WTC11 (cell line): ENCODE data around the gene BTBD19. TPM values are rescaled to one million over a fixed set of nuclear protein-coding genes. Genes with fewer than 3 reads are reported as not detected.

ENCODE experiments used
- ATAC-seq: fragments of 200-7000 bp; cut with Tn5 transposase; 2 replicates; pipeline ENCODE4 v1.10.0; 2021; ENCODE audit warnings: mild to moderate bottlenecking, moderate library complexity
- CTCF ChIA-PET: fragments of 300-600 bp; sonication (Branson Sonifier 250); formaldehyde crosslinking; loops from one replicate; lab custom pipeline; 2021; ENCODE audit warnings: antibody characterized with exemption; lab: Charles Lee
- POLR2A ChIA-PET: fragments of 350-600 bp; sonication (Branson Sonifier 250); formaldehyde crosslinking; loops from one replicate; lab custom pipeline; 2021; ENCODE audit warnings: antibody characterized with exemption; lab: Charles Lee
- DNase-seq: peaks from one replicate; pipeline ENCODE4 v3.0.0; 2021; ENCODE audit warnings: low spot score
- H3K27ac Mint-ChIP-seq: 2 replicates; pipeline ENCODE4 v1.8.0; 2021; ENCODE audit warnings: mixed read lengths
- H3K27me3 Mint-ChIP-seq: 2 replicates; pipeline ENCODE4 v1.8.0; 2021; ENCODE audit warnings: low read depth, mild to moderate bottlenecking, moderate library complexity, mixed read lengths
- H3K36me3 Mint-ChIP-seq: 2 replicates; pipeline ENCODE4 v1.8.0; 2021; ENCODE audit warnings: mixed read lengths
- H3K4me1 Mint-ChIP-seq: 2 replicates; pipeline ENCODE4 v1.8.0; 2022; ENCODE audit warnings: mixed read lengths
- H3K4me3 Mint-ChIP-seq: 2 replicates; pipeline ENCODE4 v1.8.0; 2021; ENCODE audit warnings: mild to moderate bottlenecking, moderate library complexity, mixed read lengths
- H3K9me3 Mint-ChIP-seq: 2 replicates; pipeline ENCODE4 v1.8.0; 2021; ENCODE audit warnings: mixed read lengths
- ATF1 ChIP-seq: sonication (generic); formaldehyde crosslinking; IDR thresholded peaks from 2 replicates; pipeline ENCODE4 v1.8.1; 2023; ENCODE audit warnings: mild to moderate bottlenecking, moderate library complexity, missing genetic modification reagents
- ELF4 ChIP-seq: sonication (generic); formaldehyde crosslinking; IDR thresholded peaks from 2 replicates; pipeline ENCODE4 v1.8.1; 2022; ENCODE audit warnings: low read depth, mild to moderate bottlenecking, moderate library complexity, missing genetic modification reagents
- EMX1 ChIP-seq: fragments of 250-450 bp; sonication (Bioruptor Pico); IDR thresholded peaks from 2 replicates; pipeline ENCODE4 v1.8.0; 2021; ENCODE audit warnings: mild to moderate bottlenecking
- GRHL2 ChIP-seq: fragments of 250-450 bp; sonication (Bioruptor Pico); IDR thresholded peaks from 2 replicates; pipeline ENCODE4 v1.8.0; 2022; ENCODE audit warnings: mild to moderate bottlenecking, moderate library complexity; ENCODE audit not compliant: insufficient replicate concordance, severe bottlenecking
- IRF2 ChIP-seq: sonication (generic); formaldehyde crosslinking; IDR thresholded peaks from 2 replicates; pipeline ENCODE4 v1.8.0; 2022; ENCODE audit warnings: low read depth, missing genetic modification reagents, borderline replicate concordance
- PRRX2 ChIP-seq: fragments of 250-450 bp; sonication (Bioruptor Pico); IDR thresholded peaks from 2 replicates; pipeline ENCODE4 v1.8.0; 2021; ENCODE audit warnings: mild to moderate bottlenecking
- SMAD4 ChIP-seq: sonication (generic); formaldehyde crosslinking; IDR thresholded peaks from 2 replicates; pipeline ENCODE4 v1.8.0; 2022; ENCODE audit warnings: mild to moderate bottlenecking, missing genetic modification reagents
- TEAD4 ChIP-seq: sonication (generic); formaldehyde crosslinking; IDR thresholded peaks from 2 replicates; pipeline ENCODE4 v1.8.0; 2022; ENCODE audit warnings: mild to moderate bottlenecking, missing genetic modification reagents
- ZBTB21 ChIP-seq: sonication (generic); formaldehyde crosslinking; IDR thresholded peaks from 2 replicates; pipeline ENCODE4 v1.8.1; 2023; ENCODE audit warnings: mild to moderate bottlenecking, missing genetic modification reagents, borderline replicate concordance
- ZNF138 ChIP-seq: sonication (generic); formaldehyde crosslinking; conservative IDR thresholded peaks from 2 replicates; pipeline ENCODE4 v1.8.1; 2022; ENCODE audit warnings: mild to moderate bottlenecking, moderate library complexity, missing genetic modification reagents
- total RNA-seq: library from RNA; stranded (reverse); gene quantifications from 3 replicates; pipeline ENCODE4 v1.2.3, GENCODE V29; 2021
- TF ChIP-seq, protein P1 (sequence below): sonication (generic); formaldehyde crosslinking; IDR thresholded peaks from 2 replicates; pipeline ENCODE4 v1.8.0; 2023; ENCODE audit warnings: mild to moderate bottlenecking, missing genetic modification reagents
- TF ChIP-seq, protein P2 (sequence below): sonication (generic); formaldehyde crosslinking; conservative IDR thresholded peaks from 2 replicates; pipeline ENCODE4 v1.8.1; 2023; ENCODE audit warnings: mild to moderate bottlenecking, low read depth, missing genetic modification reagents, moderate library complexity
- TF ChIP-seq, protein P3 (sequence below): sonication (generic); formaldehyde crosslinking; IDR thresholded peaks from 2 replicates; pipeline ENCODE4 v1.8.1; 2022; ENCODE audit warnings: missing genetic modification reagents, borderline replicate concordance
- TF ChIP-seq, protein P4 (sequence below): sonication (generic); formaldehyde crosslinking; IDR thresholded peaks from 2 replicates; pipeline ENCODE4 v1.8.1; 2022; ENCODE audit warnings: low read depth, missing genetic modification reagents, borderline replicate concordance

BTBD19 gene
- total RNA-seq, 1 experiment from 2014 or later: 1.7 TPM

DNA sequence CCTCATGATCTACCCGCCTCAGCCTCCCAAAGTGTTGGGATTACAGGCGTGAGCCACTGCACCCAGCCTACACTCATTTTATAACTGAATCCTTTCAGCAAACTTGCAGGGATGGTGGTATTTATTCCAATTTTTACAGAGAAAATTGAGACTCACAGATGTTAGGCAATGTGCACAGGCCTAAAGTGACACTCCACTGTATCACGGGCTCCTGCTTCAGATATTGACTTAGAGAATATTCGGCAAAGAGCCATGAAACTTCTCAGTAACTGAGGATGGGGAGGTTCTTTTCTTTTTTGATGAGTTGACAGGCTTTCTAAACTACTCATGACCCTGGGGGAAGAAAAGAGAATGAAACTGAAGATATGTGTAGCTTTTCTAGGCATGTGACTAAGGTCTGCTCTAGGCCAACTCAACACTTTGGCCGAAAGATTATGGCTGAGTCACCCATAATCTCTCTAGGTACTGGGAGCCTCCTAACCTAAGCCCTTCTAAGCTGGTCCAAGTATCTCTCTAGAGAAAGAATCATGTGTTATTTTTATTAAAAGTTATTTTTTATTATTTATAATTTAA is 54.6 kb downstream of the BTBD19 start:
- ChIA-PET POLR2A (no interaction called here), CTCF (no interaction called here)
- TF ChIP-seq, protein P1, sequence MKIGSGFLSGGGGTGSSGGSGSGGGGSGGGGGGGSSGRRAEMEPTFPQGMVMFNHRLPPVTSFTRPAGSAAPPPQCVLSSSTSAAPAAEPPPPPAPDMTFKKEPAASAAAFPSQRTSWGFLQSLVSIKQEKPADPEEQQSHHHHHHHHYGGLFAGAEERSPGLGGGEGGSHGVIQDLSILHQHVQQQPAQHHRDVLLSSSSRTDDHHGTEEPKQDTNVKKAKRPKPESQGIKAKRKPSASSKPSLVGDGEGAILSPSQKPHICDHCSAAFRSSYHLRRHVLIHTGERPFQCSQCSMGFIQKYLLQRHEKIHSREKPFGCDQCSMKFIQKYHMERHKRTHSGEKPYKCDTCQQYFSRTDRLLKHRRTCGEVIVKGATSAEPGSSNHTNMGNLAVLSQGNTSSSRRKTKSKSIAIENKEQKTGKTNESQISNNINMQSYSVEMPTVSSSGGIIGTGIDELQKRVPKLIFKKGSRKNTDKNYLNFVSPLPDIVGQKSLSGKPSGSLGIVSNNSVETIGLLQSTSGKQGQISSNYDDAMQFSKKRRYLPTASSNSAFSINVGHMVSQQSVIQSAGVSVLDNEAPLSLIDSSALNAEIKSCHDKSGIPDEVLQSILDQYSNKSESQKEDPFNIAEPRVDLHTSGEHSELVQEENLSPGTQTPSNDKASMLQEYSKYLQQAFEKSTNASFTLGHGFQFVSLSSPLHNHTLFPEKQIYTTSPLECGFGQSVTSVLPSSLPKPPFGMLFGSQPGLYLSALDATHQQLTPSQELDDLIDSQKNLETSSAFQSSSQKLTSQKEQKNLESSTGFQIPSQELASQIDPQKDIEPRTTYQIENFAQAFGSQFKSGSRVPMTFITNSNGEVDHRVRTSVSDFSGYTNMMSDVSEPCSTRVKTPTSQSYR (CRISPR knock-in tag): no peak
- TF ChIP-seq, protein P2, sequence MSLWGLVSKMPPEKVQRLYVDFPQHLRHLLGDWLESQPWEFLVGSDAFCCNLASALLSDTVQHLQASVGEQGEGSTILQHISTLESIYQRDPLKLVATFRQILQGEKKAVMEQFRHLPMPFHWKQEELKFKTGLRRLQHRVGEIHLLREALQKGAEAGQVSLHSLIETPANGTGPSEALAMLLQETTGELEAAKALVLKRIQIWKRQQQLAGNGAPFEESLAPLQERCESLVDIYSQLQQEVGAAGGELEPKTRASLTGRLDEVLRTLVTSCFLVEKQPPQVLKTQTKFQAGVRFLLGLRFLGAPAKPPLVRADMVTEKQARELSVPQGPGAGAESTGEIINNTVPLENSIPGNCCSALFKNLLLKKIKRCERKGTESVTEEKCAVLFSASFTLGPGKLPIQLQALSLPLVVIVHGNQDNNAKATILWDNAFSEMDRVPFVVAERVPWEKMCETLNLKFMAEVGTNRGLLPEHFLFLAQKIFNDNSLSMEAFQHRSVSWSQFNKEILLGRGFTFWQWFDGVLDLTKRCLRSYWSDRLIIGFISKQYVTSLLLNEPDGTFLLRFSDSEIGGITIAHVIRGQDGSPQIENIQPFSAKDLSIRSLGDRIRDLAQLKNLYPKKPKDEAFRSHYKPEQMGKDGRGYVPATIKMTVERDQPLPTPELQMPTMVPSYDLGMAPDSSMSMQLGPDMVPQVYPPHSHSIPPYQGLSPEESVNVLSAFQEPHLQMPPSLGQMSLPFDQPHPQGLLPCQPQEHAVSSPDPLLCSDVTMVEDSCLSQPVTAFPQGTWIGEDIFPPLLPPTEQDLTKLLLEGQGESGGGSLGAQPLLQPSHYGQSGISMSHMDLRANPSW: no peak
- TF ChIP-seq ZBTB21 (CRISPR knock-in tag) (no peak), IRF2 (no peak), TEAD4 (CRISPR knock-in tag) (no peak), EMX1 (CRISPR knock-in tag) (no peak), PRRX2 (CRISPR knock-in tag) (no peak), SMAD4 (CRISPR knock-in tag) (no peak), ELF4 (CRISPR knock-in tag) (no peak), ATF1 (no peak), GRHL2 (CRISPR knock-in tag) (no peak), ZNF138 (CRISPR knock-in tag) (no peak)
- TF ChIP-seq, protein P3, sequence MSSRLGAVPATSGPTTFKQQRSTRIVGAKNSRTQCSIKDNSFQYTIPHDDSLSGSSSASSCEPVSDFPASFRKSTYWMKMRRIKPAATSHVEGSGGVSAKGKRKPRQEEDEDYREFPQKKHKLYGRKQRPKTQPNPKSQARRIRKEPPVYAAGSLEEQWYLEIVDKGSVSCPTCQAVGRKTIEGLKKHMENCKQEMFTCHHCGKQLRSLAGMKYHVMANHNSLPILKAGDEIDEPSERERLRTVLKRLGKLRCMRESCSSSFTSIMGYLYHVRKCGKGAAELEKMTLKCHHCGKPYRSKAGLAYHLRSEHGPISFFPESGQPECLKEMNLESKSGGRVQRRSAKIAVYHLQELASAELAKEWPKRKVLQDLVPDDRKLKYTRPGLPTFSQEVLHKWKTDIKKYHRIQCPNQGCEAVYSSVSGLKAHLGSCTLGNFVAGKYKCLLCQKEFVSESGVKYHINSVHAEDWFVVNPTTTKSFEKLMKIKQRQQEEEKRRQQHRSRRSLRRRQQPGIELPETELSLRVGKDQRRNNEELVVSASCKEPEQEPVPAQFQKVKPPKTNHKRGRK: no peak
- TF ChIP-seq, protein P4, sequence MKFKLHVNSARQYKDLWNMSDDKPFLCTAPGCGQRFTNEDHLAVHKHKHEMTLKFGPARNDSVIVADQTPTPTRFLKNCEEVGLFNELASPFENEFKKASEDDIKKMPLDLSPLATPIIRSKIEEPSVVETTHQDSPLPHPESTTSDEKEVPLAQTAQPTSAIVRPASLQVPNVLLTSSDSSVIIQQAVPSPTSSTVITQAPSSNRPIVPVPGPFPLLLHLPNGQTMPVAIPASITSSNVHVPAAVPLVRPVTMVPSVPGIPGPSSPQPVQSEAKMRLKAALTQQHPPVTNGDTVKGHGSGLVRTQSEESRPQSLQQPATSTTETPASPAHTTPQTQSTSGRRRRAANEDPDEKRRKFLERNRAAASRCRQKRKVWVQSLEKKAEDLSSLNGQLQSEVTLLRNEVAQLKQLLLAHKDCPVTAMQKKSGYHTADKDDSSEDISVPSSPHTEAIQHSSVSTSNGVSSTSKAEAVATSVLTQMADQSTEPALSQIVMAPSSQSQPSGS: no peak
- DNase-seq (no peak), ATAC-seq (no peak)
- Mint-ChIP-seq H3K36me3 (no peaks in the 10 kb centered on the region; the same call in 1 of the 2 replicates), H3K27ac (no peak overlapping the region), H3K4me3 (no peak overlapping the region), H3K27me3 (no peaks in the 10 kb centered on the region), H3K9me3 (no peaks in the 10 kb centered on the region), H3K4me1 (peaks cover 5% of the 10 kb centered on the region)

Other genes starting within 250 kb of the BTBD19 start
- gene TMEM53, start 134.0 kb upstream of the BTBD19 start, total RNA-seq: 8.2 to 10.9 TPM (median 10.0 TPM) in 3 replicates
- gene ARMH1, start 133.8 kb upstream of the BTBD19 start, total RNA-seq: 0.74 to 1.6 TPM (median 0.78 TPM) in 3 replicates
- gene RNU5D-1, start 77.4 kb upstream of the BTBD19 start, total RNA-seq: not detected in 3 replicates
- 82.6 to 93.8 TPM (median 85.4 TPM) in 3 replicates for gene KIF2C, start 68.7 kb upstream of the BTBD19 start, total RNA-seq
- gene RPS8, start 33.0 kb upstream of the BTBD19 start, total RNA-seq: 2,343 to 2,726 TPM (median 2,722 TPM) in 3 replicates
- gene BEST4, start 20.4 kb upstream of the BTBD19 start, total RNA-seq: 1.6 to 1.7 TPM (median 1.6 TPM) in 3 replicates
- 10.1 to 16.4 TPM (median 12.0 TPM) in 3 replicates for gene PLK3, start 8.1 kb upstream of the BTBD19 start, total RNA-seq
- 0.31 to 0.62 TPM (median 0.57 TPM) in 3 replicates for gene DYNLT4, start 1.2 kb upstream of the BTBD19 start, total RNA-seq
- gene PTCH2, start 34.7 kb downstream of the BTBD19 start, total RNA-seq: 0.71 to 1.1 TPM (median 0.96 TPM) in 3 replicates
- 27.4 to 33.2 TPM (median 29.0 TPM) in 3 replicates for gene EIF2B3, start 178.1 kb downstream of the BTBD19 start, total RNA-seq
- gene HECTD3, start 202.8 kb downstream of the BTBD19 start, total RNA-seq: 33.2 to 39.5 TPM (median 35.1 TPM) in 3 replicates
- gene UROD, start 203.7 kb downstream of the BTBD19 start, total RNA-seq: 95.2 to 118 TPM (median 96.0 TPM) in 3 replicates